Astrocyte (in vitro differentiated cells and primary cell): ENCODE data around the gene GOLPH3. TPM values are rescaled to one million over a fixed set of nuclear protein-coding genes. Genes with fewer than 3 reads are reported as not detected.

Source experiments
- DNase-seq: peaks from one replicate; pipeline ENCODE4 v3.0.0-alpha.2; 2010; ENCODE audit warnings: low read depth
- FAIRE-seq: peaks from 2 replicates; lab custom pipeline; 2011; peaks lifted over from hg19 to GRCh38; lab: Jason Lieb, UNC
- H2AFZ ChIP-seq: 2 replicates; pipeline ENCODE4 v1.6.0; 2012; ENCODE audit warnings: low read depth, low read length, inconsistent platforms
- H3K27ac ChIP-seq: 2 replicates; pipeline ENCODE4 v1.5.1; 2011; ENCODE audit warnings: low read depth, low read length, inconsistent platforms
- H3K27me3 ChIP-seq: 2 replicates; pipeline ENCODE4 v1.6.0; 2011; ENCODE audit warnings: low read length, inconsistent platforms; ENCODE audit not compliant: insufficient read depth
- H3K36me3 ChIP-seq: 2 replicates; pipeline ENCODE4 v1.5.1; 2011; ENCODE audit warnings: low read length, inconsistent platforms; ENCODE audit not compliant: insufficient read depth
- H3K4me1 ChIP-seq: 2 replicates; pipeline ENCODE4 v1.5.1; 2011; ENCODE audit warnings: low read length, inconsistent platforms; ENCODE audit not compliant: insufficient read depth
- H3K4me2 ChIP-seq: 2 replicates; pipeline ENCODE4 v1.6.0; 2012; ENCODE audit warnings: low read length, inconsistent platforms
- H3K4me3 ChIP-seq: 2 replicates; pipeline ENCODE4 v1.5.1; 2011; ENCODE audit warnings: low read depth, mild to moderate bottlenecking, low read length, inconsistent platforms; ENCODE audit not compliant: insufficient read depth
- H3K79me2 ChIP-seq: 2 replicates; pipeline ENCODE4 v1.6.0; 2012; ENCODE audit warnings: mild to moderate bottlenecking, low read length, inconsistent platforms; ENCODE audit not compliant: insufficient read depth
- H3K9ac ChIP-seq: 2 replicates; pipeline ENCODE4 v1.6.0; 2012; ENCODE audit warnings: mild to moderate bottlenecking, low read length, inconsistent platforms
- H3K9me3 ChIP-seq: 2 replicates; pipeline ENCODE4 v1.5.1; 2012; ENCODE audit warnings: low read depth, mild to moderate bottlenecking, low read length, inconsistent platforms; ENCODE audit not compliant: insufficient read depth
- H4K20me1 ChIP-seq: 2 replicates; pipeline ENCODE4 v1.6.0; 2012; ENCODE audit warnings: low read length, inconsistent platforms; ENCODE audit not compliant: insufficient read depth
- H3K27ac Mint-ChIP-seq: one replicate; pipeline ENCODE4 v1.8.0; 2021; ENCODE audit warnings: mild to moderate bottlenecking, mixed read lengths; ENCODE audit not compliant: unreplicated experiment
- H3K27me3 Mint-ChIP-seq: one replicate; pipeline ENCODE4 v1.8.0; 2021; ENCODE audit warnings: low read depth, mixed read lengths; ENCODE audit not compliant: unreplicated experiment
- H3K36me3 Mint-ChIP-seq: one replicate; pipeline ENCODE4 v1.8.0; 2021; ENCODE audit warnings: low read depth, mixed read lengths; ENCODE audit not compliant: unreplicated experiment
- H3K4me1 Mint-ChIP-seq: one replicate; pipeline ENCODE4 v1.8.0; 2021; ENCODE audit warnings: low read depth, mixed read lengths; ENCODE audit not compliant: unreplicated experiment
- H3K4me3 Mint-ChIP-seq: one replicate; pipeline ENCODE4 v1.8.0; 2021; ENCODE audit warnings: mild to moderate bottlenecking, moderate library complexity, mixed read lengths; ENCODE audit not compliant: unreplicated experiment
- H3K9me3 Mint-ChIP-seq: one replicate; pipeline ENCODE4 v1.8.0; 2021; ENCODE audit warnings: mild to moderate bottlenecking, mixed read lengths; ENCODE audit not compliant: unreplicated experiment
- EZH2 ChIP-seq: IDR thresholded peaks from 2 replicates; pipeline ENCODE4 v1.6.1; 2012; ENCODE audit warnings: mild to moderate bottlenecking, low read length, inconsistent platforms; ENCODE audit not compliant: insufficient read depth
- total RNA-seq: library from RNA; stranded (reverse); gene quantifications from 2 replicates; pipeline ENCODE4 v1.2.1, GENCODE V29; 2021
- TF ChIP-seq, protein P1 (sequence below): IDR thresholded peaks from 2 replicates; pipeline ENCODE4 v1.5.1; 2011; ENCODE audit warnings: low read depth, mild to moderate bottlenecking, inconsistent platforms, low read length, moderate library complexity; ENCODE audit not compliant: insufficient read depth

GOLPH3 gene
- total RNA-seq, 1 donor from 2014 or later, result 114 TPM

- no peaks in the 10 kb centered on the region for H3K27me3 Mint-ChIP-seq
- no peak overlapping the region for H3K27ac Mint-ChIP-seq
- H3K4me1 Mint-ChIP-seq, result peaks cover 2% of the 10 kb centered on the region
- H3K4me3 ChIP-seq, result no peak overlapping the region
- peaks cover 6% of the 10 kb centered on the region for H3K36me3 Mint-ChIP-seq
- H3K27me3 ChIP-seq, result no peaks in the 10 kb centered on the region
- no peak overlapping the region for H3K9ac ChIP-seq
- H3K4me3 Mint-ChIP-seq, result no peak overlapping the region
- no peak overlapping the region for H3K4me2 ChIP-seq
- no peaks in the 10 kb centered on the region for H3K9me3 ChIP-seq
- H3K9me3 Mint-ChIP-seq, result no peaks in the 10 kb centered on the region
- H4K20me1 ChIP-seq, result peaks cover 78% of the 10 kb centered on the region
- FAIRE-seq (no peak), DNase-seq (no peak)
- H3K79me2 ChIP-seq, result peaks cover 94% of the 10 kb centered on the region
- H3K4me1 ChIP-seq, result no peaks in the 10 kb centered on the region
- TF ChIP-seq EZH2, result no peak
- TF ChIP-seq, protein P1, sequence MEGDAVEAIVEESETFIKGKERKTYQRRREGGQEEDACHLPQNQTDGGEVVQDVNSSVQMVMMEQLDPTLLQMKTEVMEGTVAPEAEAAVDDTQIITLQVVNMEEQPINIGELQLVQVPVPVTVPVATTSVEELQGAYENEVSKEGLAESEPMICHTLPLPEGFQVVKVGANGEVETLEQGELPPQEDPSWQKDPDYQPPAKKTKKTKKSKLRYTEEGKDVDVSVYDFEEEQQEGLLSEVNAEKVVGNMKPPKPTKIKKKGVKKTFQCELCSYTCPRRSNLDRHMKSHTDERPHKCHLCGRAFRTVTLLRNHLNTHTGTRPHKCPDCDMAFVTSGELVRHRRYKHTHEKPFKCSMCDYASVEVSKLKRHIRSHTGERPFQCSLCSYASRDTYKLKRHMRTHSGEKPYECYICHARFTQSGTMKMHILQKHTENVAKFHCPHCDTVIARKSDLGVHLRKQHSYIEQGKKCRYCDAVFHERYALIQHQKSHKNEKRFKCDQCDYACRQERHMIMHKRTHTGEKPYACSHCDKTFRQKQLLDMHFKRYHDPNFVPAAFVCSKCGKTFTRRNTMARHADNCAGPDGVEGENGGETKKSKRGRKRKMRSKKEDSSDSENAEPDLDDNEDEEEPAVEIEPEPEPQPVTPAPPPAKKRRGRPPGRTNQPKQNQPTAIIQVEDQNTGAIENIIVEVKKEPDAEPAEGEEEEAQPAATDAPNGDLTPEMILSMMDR, result no peak
- no peak overlapping the region for H3K27ac ChIP-seq
- peaks cover 17% of the 10 kb centered on the region for H3K36me3 ChIP-seq
- no peak overlapping the region for H2AFZ ChIP-seq
These were observed 37.8 kb downstream of the GOLPH3 start for GRCh38 chr5:32136342-32136741.

GRCh38 chr5:32135086-32135485, 39.0 kb downstream of the GOLPH3 start:
- Histone ChIP-seq H4K20me1 (peaks cover 76% of the 10 kb centered on the region), H3K4me2 (no peak overlapping the region), H3K9ac (no peak overlapping the region), H2AFZ (no peak overlapping the region), H3K27ac (no peak overlapping the region), H3K4me3 (no peak overlapping the region), H3K36me3 (peaks cover 18% of the 10 kb centered on the region), H3K4me1 (no peaks in the 10 kb centered on the region), H3K27me3 (no peaks in the 10 kb centered on the region), H3K9me3 (no peaks in the 10 kb centered on the region), H3K79me2 (peaks cover 94% of the 10 kb centered on the region)
- Mint-ChIP-seq H3K27me3 (no peaks in the 10 kb centered on the region), H3K4me1 (peaks cover 2% of the 10 kb centered on the region), H3K27ac (no peak overlapping the region), H3K4me3 (no peak overlapping the region), H3K36me3 (peaks cover 4% of the 10 kb centered on the region), H3K9me3 (no peaks in the 10 kb centered on the region)
- TF ChIP-seq, protein P1, result no peak
- no peak for TF ChIP-seq EZH2
- no peak for DNase-seq
- FAIRE-seq, result no peak

- Histone ChIP-seq H3K9ac (no peak overlapping the region), H3K27me3 (no peaks in the 10 kb centered on the region), H3K9me3 (no peaks in the 10 kb centered on the region), H4K20me1 (peaks cover 78% of the 10 kb centered on the region), H3K4me2 (no peak overlapping the region), H3K79me2 (peaks cover 92% of the 10 kb centered on the region), H3K36me3 (peaks cover 18% of the 10 kb centered on the region), H3K27ac (no peak overlapping the region), H3K4me1 (no peaks in the 10 kb centered on the region), H3K4me3 (no peak overlapping the region), H2AFZ (no peak overlapping the region)
- Mint-ChIP-seq H3K4me3 (no peak overlapping the region), H3K36me3 (peaks cover 10% of the 10 kb centered on the region), H3K27ac (no peak overlapping the region), H3K9me3 (no peaks in the 10 kb centered on the region), H3K4me1 (peaks cover 2% of the 10 kb centered on the region), H3K27me3 (no peaks in the 10 kb centered on the region)
- FAIRE-seq, result no peak
- DNase-seq, result no peak
- no peak for TF ChIP-seq EZH2
- TF ChIP-seq, protein P1, result no peak
These were observed 41.4 kb downstream of the GOLPH3 start for GRCh38 chr5:32132757-32133156.
